GM23248 (cell line): ENCODE results near the gene FAM186B.

Experiments
- EZH2 ChIP-seq: fragments of 200-600 bp; sonication (generic); IDR thresholded peaks from 2 replicates; pipeline ENCODE4 v1.6.1; 2018; ENCODE audit warnings: antibody characterized with exemption, mild to moderate bottlenecking; ENCODE audit not compliant: insufficient read depth, poor library complexity, severe bottlenecking
- EZH2phosphoT487 ChIP-seq: fragments of 200-600 bp; sonication (generic); IDR thresholded peaks from 2 replicates; pipeline ENCODE4 v1.6.1; 2018; ENCODE audit warnings: antibody characterized with exemption, moderate library complexity, mild to moderate bottlenecking, low read depth; ENCODE audit not compliant: insufficient read depth

- TF ChIP-seq EZH2phosphoT487 (no peak), EZH2 (no peak)
These were observed 31.1 kb upstream of the FAM186B start for GRCh38 chr12:49636574-49636973.
